Keratinocyte (primary cell): Measurements from ENCODE around the gene TGM5.

ENCODE experiments used
- EZH2 ChIP-seq: IDR thresholded peaks from one replicate; pipeline ENCODE4 v1.6.1; 2012; ENCODE audit warnings: inconsistent platforms, mild to moderate bottlenecking, low read length, moderate library complexity
- TF ChIP-seq, protein P1 (sequence below), 3 experiments: IDR thresholded peaks in 1 of 3; conservative IDR thresholded peaks in 1 of 3; optimal IDR thresholded peaks in 1 of 3; 2 replicates in 2 of 3; 3 replicates in 1 of 3; pipeline versions ENCODE3 to v1.5.1; 2011; ENCODE audit warnings: low read length in 3 of 3, mild to moderate bottlenecking in 3 of 3, moderate library complexity in 2 of 3, control low read depth in 1 of 3, inconsistent platforms in 1 of 3; ENCODE audit not compliant: insufficient read depth in 2 of 3; ENCODE audit errors: extremely low read depth in 1 of 3

DNA sequence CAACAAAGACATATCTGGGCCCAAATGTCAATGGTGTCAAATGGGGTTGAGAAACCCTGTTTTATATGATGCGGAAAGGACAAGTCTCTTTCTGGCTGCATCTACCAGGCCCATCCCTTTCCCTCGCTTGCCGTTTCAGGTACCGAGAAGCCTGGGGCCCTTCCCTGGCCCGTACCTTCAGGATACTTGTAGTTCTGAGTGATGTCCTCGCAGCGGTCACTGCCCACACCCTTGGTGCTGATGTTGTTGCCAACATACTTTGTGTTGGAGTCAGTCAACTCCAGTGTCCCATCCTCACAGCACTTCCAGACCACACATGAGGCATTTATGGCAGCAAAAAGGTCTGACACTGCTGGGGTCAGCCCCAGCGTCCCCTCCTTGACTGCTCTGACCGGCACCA, 59.7 kb downstream of the TGM5 start:
- TF ChIP-seq, protein P1, sequence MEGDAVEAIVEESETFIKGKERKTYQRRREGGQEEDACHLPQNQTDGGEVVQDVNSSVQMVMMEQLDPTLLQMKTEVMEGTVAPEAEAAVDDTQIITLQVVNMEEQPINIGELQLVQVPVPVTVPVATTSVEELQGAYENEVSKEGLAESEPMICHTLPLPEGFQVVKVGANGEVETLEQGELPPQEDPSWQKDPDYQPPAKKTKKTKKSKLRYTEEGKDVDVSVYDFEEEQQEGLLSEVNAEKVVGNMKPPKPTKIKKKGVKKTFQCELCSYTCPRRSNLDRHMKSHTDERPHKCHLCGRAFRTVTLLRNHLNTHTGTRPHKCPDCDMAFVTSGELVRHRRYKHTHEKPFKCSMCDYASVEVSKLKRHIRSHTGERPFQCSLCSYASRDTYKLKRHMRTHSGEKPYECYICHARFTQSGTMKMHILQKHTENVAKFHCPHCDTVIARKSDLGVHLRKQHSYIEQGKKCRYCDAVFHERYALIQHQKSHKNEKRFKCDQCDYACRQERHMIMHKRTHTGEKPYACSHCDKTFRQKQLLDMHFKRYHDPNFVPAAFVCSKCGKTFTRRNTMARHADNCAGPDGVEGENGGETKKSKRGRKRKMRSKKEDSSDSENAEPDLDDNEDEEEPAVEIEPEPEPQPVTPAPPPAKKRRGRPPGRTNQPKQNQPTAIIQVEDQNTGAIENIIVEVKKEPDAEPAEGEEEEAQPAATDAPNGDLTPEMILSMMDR (optimal IDR thresholded peaks at IDR 0.05 in 1 of 3, IDR thresholded peaks at IDR 0.05 in 1 of 3, conservative IDR thresholded peaks at IDR 0.05 in 1 of 3; ENCODE audit: extremely low read depth in 1 of 3, insufficient read depth in 2 of 3, low read length in 3 of 3): no peak
- TF ChIP-seq EZH2: no peak
